Left lung (tissue), 10 donors: ENCODE results near the gene BDKRB1. TPM values are rescaled to one million over a fixed set of nuclear protein-coding genes. Genes with fewer than 3 reads are reported as not detected.

Experiments
- ATAC-seq: fragments of 200-7000 bp; cut with Tn5 transposase; one replicate; pipeline ENCODE4 v1.9.1; 2020; ENCODE audit warnings: moderate library complexity
- DNase-seq, 4 donors: peaks; one replicate each; pipeline ENCODE4 v3.0.0-alpha.2; 2013 to 2020
- H3K27ac ChIP-seq, 2 donors: fragments of 200-600 bp; sonication (generic) in 1 of 2; one replicate each; pipeline versions ENCODE4 v1.5.0 to v1.8.0; 2020 to 2021
- H3K27me3 ChIP-seq, 2 donors: fragments of 200-600 bp; sonication (generic) in 1 of 2; one replicate each; pipeline versions ENCODE4 v1.5.0 to v1.8.0; 2020 to 2021
- H3K36me3 ChIP-seq, 2 donors: fragments of 200-600 bp; sonication (generic) in 1 of 2; one replicate each; pipeline versions ENCODE4 v1.5.0 to v1.8.0; 2020 to 2021
- H3K4me1 ChIP-seq, 2 donors: fragments of 200-600 bp; one replicate each; pipeline ENCODE4 v1.8.0; 2021
- H3K4me3 ChIP-seq, 2 donors: fragments of 200-600 bp; sonication (generic) in 1 of 2; one replicate each; pipeline versions ENCODE4 v1.5.0 to v1.8.0; 2020 to 2021; ENCODE audit warnings: mild to moderate bottlenecking in 1 of 2
- H3K9me3 ChIP-seq, 2 donors: fragments of 200-600 bp; sonication (generic) in 1 of 2; one replicate each; pipeline versions ENCODE4 v1.5.0 to v1.8.0; 2020 to 2021
- intact Hi-C, 2 donors: fragments of 100-400 bp; cut with DNase I; formaldehyde crosslinking; loops; one replicate each; pipeline versions ENCODE4 v1.11.2 to v1.14.2; 2022
- polyA plus RNA-seq, 6 donors: library from polyadenylated mRNA; unstranded; fragments of 120-200 nt; gene quantifications; one replicate each; pipeline ENCODE4 v1.2.1, GENCODE V29; 2013; ENCODE audit not compliant: insufficient read length in 6 of 6
- total RNA-seq, 2 donors: library from RNA; stranded (reverse); fragmentation: NEBNext Ultra II Directional; extraction: Animal tissue kit (Norgen Biotek cat#: 25700); gene quantifications; one replicate each; pipeline ENCODE4 v1.2.1, GENCODE V29; 2021
- TF ChIP-seq, protein P1 (sequence below), 2 donors: fragments of 200-600 bp; sonication (generic) in 1 of 2; IDR thresholded peaks; one replicate each; pipeline versions ENCODE4 v1.5.0 to v1.8.0; 2021; ENCODE audit warnings: antibody characterized with exemption in 2 of 2
- donor health status: DM: no; HTN: yes; CAD: no.
- donor health status: DM: no; HTN: no; CAD: no.

Gene BDKRB1
- total and polyA plus RNA-seq, 8 donors = 0.24 to 0.99 (median 0.35) TPM; not detected in 1

DNA sequence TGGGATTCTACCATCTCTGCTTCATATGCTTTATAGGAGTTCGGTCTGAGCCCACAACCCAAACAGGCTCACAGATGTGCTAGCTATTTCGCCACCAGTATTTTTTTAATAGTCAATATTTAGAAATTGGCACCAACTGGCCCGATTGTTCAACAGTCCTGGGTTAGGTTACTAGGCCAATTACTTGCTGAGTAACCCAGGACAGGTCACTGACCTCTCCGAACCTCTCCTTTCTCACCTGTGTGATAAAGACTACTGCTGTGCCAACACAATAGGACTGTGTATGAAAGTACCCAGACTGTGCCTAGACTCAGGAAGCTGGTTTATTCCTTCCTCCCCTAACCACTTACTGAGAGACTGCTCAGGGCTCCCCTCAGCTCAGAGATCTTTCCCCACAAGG is 43.1 kb upstream of the BDKRB1 start:
- Histone ChIP-seq H3K4me3 (no peak overlapping the region), H3K9me3 (no peaks in the 10 kb centered on the region), H3K4me1 (no peaks in the 10 kb centered on the region), H3K36me3 (no peaks in the 10 kb centered on the region), H3K27me3 (no peaks in the 10 kb centered on the region), H3K27ac (no peak overlapping the region)
- DNase-seq (no peak), ATAC-seq (no peak)
- intact Hi-C loops = no loop called here
- TF ChIP-seq, protein P1, sequence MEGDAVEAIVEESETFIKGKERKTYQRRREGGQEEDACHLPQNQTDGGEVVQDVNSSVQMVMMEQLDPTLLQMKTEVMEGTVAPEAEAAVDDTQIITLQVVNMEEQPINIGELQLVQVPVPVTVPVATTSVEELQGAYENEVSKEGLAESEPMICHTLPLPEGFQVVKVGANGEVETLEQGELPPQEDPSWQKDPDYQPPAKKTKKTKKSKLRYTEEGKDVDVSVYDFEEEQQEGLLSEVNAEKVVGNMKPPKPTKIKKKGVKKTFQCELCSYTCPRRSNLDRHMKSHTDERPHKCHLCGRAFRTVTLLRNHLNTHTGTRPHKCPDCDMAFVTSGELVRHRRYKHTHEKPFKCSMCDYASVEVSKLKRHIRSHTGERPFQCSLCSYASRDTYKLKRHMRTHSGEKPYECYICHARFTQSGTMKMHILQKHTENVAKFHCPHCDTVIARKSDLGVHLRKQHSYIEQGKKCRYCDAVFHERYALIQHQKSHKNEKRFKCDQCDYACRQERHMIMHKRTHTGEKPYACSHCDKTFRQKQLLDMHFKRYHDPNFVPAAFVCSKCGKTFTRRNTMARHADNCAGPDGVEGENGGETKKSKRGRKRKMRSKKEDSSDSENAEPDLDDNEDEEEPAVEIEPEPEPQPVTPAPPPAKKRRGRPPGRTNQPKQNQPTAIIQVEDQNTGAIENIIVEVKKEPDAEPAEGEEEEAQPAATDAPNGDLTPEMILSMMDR (IDR thresholded peaks at IDR 0.05) = no peak

DNA sequence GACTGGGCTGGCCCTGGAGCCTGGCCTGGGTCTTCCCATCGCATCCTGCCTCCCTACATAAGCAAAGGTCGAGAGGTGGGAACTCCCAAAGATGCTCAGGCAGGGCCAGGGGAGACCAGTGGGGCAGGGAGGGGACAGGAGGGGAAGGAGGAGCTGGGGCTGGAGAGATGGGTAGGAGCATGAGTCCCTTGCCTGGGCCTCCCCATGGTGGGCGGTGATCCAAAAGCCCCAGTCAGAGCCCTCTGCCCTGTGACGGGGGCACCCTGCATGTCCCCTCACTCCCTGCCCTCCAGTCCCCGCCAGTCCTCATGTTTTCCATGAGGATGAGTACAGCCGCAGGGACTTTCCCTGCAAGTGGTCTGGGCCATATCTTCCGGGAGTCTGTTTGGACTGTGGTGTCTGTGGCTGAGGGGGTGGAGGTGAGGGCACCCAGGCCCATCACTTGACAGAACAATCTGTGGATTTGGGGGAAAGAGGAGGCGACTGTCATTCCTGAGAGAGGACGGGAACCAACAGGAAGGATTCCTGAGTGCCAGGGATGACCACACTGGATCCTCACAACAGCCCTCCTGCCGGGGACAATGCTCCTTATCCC is 42.0 kb upstream of the BDKRB1 start:
- no peak overlapping the region for H3K27ac ChIP-seq
- intact Hi-C loops = no loop called here
- H3K36me3 ChIP-seq = no peaks in the 10 kb centered on the region
- ATAC-seq (no peak), DNase-seq (no peak)
- H3K4me1 ChIP-seq = no peaks in the 10 kb centered on the region
- no peaks in the 10 kb centered on the region for H3K27me3 ChIP-seq
- no peak overlapping the region for H3K4me3 ChIP-seq
- TF ChIP-seq, protein P1 (IDR thresholded peaks at IDR 0.05) = no peak
- H3K9me3 ChIP-seq = no peaks in the 10 kb centered on the region

DNA sequence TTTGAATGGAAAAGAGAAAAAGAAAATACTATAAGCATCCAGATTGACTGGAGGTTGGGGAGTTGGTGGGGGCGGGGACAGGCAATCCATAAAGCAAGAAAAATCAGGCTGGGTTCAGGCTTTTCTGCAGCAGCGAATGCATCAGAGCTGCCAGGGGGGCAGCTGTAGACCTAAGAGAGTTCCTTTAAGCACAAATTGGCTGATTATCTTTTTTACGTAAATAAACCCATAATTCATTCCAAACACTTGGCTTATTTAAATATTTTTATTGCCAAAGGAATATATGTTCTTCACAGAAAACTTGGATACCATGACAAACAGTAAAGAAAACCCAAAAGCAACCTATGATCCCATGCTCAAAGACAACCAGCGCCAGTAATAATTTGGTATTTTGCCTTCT is 41.2 kb upstream of the BDKRB1 start:
- TF ChIP-seq, protein P1 (IDR thresholded peaks at IDR 0.05) = no peak
- DNase-seq (no peak), ATAC-seq (no peak)
- Histone ChIP-seq H3K4me1 (no peaks in the 10 kb centered on the region), H3K36me3 (no peaks in the 10 kb centered on the region), H3K27ac (no peak overlapping the region), H3K9me3 (no peaks in the 10 kb centered on the region), H3K27me3 (no peaks in the 10 kb centered on the region), H3K4me3 (no peak overlapping the region)
- intact Hi-C loops = no loop called here

GRCh38 chr14:96215452-96216244 is 40.4 kb upstream of the BDKRB1 start:
- Histone ChIP-seq H3K27ac (no peak overlapping the region), H3K27me3 (no peaks in the 10 kb centered on the region), H3K36me3 (no peaks in the 10 kb centered on the region), H3K9me3 (no peaks in the 10 kb centered on the region), H3K4me1 (no peaks in the 10 kb centered on the region), H3K4me3 (no peak overlapping the region)
- intact Hi-C loops = no loop called here
- TF ChIP-seq, protein P1 (IDR thresholded peaks at IDR 0.05) = no peak
- DNase-seq = no peak
- ATAC-seq = no peak

DNA sequence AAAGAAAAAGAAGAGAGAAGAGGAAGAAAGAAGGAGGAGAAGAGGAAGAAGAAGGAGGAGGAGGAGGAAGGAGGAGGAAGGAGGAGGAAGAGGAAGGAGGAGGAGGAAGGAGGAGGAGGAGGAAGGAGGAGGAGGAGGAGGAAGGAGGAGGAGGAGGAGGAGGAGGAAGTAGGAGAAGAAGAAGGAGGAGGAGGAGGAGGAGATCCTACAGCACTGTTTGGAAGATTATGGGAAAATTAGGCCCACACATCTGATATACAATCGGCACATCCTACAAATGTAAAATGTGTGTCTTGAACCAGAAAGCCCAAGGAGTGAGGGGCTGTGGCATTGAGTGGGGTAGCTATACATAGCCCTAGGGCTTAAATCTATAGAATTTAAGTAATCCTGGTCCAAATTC is 39.4 kb upstream of the BDKRB1 start:
- H3K27ac ChIP-seq = no peak overlapping the region
- TF ChIP-seq, protein P1 (IDR thresholded peaks at IDR 0.05) = no peak
- no peak for DNase-seq
- no peaks in the 10 kb centered on the region for H3K27me3 ChIP-seq
- intact Hi-C loops = no loop called here
- no peaks in the 10 kb centered on the region for H3K9me3 ChIP-seq
- H3K36me3 ChIP-seq = no peaks in the 10 kb centered on the region
- H3K4me1 ChIP-seq = no peaks in the 10 kb centered on the region
- no peak overlapping the region for H3K4me3 ChIP-seq
- ATAC-seq = no peak
